ENCODE measurements around the gene BTNL3.
"Not testable (repeated sequence)": the region's sequence is repeated elsewhere in the genome, so short reads cannot be mapped to it uniquely, and the experiment has no call there.

The BTNL3 gene

GRCh38 chr5:181005791-181006190 lies 17.1 kb downstream of the BTNL3 start (continued):
- TF ChIP-seq, protein P1, sequence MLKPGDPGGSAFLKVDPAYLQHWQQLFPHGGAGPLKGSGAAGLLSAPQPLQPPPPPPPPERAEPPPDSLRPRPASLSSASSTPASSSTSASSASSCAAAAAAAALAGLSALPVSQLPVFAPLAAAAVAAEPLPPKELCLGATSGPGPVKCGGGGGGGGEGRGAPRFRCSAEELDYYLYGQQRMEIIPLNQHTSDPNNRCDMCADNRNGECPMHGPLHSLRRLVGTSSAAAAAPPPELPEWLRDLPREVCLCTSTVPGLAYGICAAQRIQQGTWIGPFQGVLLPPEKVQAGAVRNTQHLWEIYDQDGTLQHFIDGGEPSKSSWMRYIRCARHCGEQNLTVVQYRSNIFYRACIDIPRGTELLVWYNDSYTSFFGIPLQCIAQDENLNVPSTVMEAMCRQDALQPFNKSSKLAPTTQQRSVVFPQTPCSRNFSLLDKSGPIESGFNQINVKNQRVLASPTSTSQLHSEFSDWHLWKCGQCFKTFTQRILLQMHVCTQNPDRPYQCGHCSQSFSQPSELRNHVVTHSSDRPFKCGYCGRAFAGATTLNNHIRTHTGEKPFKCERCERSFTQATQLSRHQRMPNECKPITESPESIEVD (tag by site-specific recombination; IDR thresholded peaks at IDR 0.05), result no peak
- no peak for TF ChIP-seq ZNF112 (tag by site-specific recombination; IDR thresholded peaks at IDR 0.05)
- TF ChIP-seq, protein P2, sequence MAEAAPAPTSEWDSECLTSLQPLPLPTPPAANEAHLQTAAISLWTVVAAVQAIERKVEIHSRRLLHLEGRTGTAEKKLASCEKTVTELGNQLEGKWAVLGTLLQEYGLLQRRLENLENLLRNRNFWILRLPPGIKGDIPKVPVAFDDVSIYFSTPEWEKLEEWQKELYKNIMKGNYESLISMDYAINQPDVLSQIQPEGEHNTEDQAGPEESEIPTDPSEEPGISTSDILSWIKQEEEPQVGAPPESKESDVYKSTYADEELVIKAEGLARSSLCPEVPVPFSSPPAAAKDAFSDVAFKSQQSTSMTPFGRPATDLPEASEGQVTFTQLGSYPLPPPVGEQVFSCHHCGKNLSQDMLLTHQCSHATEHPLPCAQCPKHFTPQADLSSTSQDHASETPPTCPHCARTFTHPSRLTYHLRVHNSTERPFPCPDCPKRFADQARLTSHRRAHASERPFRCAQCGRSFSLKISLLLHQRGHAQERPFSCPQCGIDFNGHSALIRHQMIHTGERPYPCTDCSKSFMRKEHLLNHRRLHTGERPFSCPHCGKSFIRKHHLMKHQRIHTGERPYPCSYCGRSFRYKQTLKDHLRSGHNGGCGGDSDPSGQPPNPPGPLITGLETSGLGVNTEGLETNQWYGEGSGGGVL (tag by site-specific recombination; IDR thresholded peaks at IDR 0.05), result no peak

DNA sequence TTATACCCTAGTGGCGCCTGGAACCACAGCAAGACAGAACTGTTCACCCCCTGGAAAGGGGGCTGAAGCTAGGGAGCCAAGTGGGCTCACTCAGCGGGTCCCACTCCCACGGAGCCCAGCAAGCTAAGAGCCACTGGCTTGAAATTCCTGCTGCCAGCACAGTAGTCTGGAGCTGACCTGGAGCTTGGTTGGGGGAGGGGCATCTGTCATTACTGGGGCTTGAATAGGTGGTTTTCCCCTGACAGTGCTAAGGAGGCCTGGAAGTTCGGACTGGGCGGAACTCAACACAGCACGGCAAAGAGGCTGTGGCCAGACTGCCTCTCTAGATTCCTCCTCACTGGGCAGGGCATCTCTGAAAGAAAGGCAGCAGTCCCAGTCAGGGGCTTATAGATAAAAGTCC lies 19.5 kb downstream of the BTNL3 start:
- TF ChIP-seq, protein P1 (tag by site-specific recombination; IDR thresholded peaks at IDR 0.05), result no peak
- TF ChIP-seq ZNF768 (tag by site-specific recombination; IDR thresholded peaks at IDR 0.05), result no peak
- Histone ChIP-seq H3K4me3 (ENCODE audit: low read depth, low read length) (no peak overlapping the region), H3K4me1 (ENCODE audit: control insufficient read depth, insufficient read depth, low read length) (no peaks in the 10 kb centered on the region), H3K27ac (ENCODE audit: extremely low read depth, low read depth, low read length) (no peak overlapping the region), H3K36me3 (ENCODE audit: control insufficient read depth in 2 of 2, insufficient read depth in 1 of 2, low read length in 2 of 2) (no peaks in the 10 kb centered on the region), H3K9me3 (ENCODE audit: control insufficient read depth, insufficient read depth, low read depth, low read length) (no peaks in the 10 kb centered on the region)
- ChIA-PET CTCF (no interaction called here), POLR2A (no interaction called here)

DNA sequence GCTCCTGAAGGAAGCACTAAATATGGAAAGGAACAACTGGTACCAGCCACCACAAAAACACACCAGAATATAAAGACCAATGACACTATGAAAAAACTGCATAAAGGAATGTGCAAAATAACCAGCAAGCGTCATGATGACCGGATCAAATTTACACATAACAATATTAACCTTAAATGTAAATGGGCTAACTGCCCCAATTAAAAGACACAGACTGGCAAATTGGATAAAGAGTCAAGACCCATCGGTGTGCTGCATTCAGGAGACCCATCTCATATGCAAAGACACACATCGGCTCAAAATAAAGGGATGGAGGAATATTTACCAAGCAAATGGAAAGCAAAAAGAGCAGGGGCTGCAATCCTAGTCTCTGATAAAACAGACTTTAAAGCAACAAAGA lies 21.4 kb downstream of the BTNL3 start:
- CTCF ChIA-PET; H3K9me3 ChIP-seq (ENCODE audit: control insufficient read depth, insufficient read depth, low read depth, low read length); H3K4me1 ChIP-seq (ENCODE audit: control insufficient read depth, insufficient read depth, low read length); H3K36me3 ChIP-seq (ENCODE audit: control insufficient read depth in 2 of 2, insufficient read depth in 1 of 2, low read length in 2 of 2); H3K27ac ChIP-seq (ENCODE audit: extremely low read depth, low read depth, low read length); H3K4me3 ChIP-seq (ENCODE audit: low read depth, low read length); POLR2A ChIA-PET: not testable (repeated sequence)
- TF ChIP-seq ZNF529 (tag by site-specific recombination; IDR thresholded peaks at IDR 0.05; ENCODE audit: insufficient replicate concordance), result peak; percentile 61

- TF ChIP-seq ZNF146 (tag by site-specific recombination; IDR thresholded peaks at IDR 0.05), result peak; percentile 60; the same call in 1 of the 2 replicates
- H3K9me3 ChIP-seq (ENCODE audit: control insufficient read depth, insufficient read depth, low read depth, low read length); CTCF ChIA-PET; POLR2A ChIA-PET; H3K27ac ChIP-seq (ENCODE audit: extremely low read depth, low read depth, low read length); H3K4me3 ChIP-seq (ENCODE audit: low read depth, low read length); H3K36me3 ChIP-seq (ENCODE audit: control insufficient read depth in 2 of 2, insufficient read depth in 1 of 2, low read length in 2 of 2); H3K4me1 ChIP-seq (ENCODE audit: control insufficient read depth, insufficient read depth, low read length): not testable (repeated sequence)
Measured at GRCh38 chr5:181014654-181015053, 26.0 kb downstream of the BTNL3 start.

DNA sequence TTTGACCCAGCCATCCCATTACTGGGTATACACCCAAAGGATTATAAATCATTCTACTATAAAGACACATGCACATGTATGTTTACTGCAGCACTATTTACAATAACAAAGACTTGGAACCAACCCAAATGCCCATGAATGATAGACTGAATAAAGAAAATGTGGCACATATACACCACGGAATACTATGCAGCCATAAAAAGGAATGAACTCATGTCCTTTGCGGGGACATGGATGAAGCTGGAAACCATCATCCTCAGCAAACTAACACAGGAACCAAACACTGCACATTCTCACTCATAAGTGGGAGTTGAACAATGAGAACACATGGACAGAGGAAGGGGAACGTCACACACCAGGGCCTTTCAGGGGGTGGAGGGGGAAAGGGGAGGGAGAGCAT lies 28.8 kb downstream of the BTNL3 start:
- H3K36me3 ChIP-seq (ENCODE audit: control insufficient read depth in 2 of 2, insufficient read depth in 1 of 2, low read length in 2 of 2); H3K4me3 ChIP-seq (ENCODE audit: low read depth, low read length); H3K27ac ChIP-seq (ENCODE audit: extremely low read depth, low read depth, low read length); H3K4me1 ChIP-seq (ENCODE audit: control insufficient read depth, insufficient read depth, low read length); H3K9me3 ChIP-seq (ENCODE audit: control insufficient read depth, insufficient read depth, low read depth, low read length); POLR2A ChIA-PET: not testable (repeated sequence)
- CTCF ChIA-PET, result interaction anchor here (0.6 kb wide), 1 partner anchor 135 kb away, joined by 3 read pairs; no protein-coding TSS in a partner anchor
- peak; percentile 72 for TF ChIP-seq ZNF146 (tag by site-specific recombination; IDR thresholded peaks at IDR 0.05)

GRCh38 chr5:181020688-181021087 lies 32.0 kb downstream of the BTNL3 start:
- CTCF ChIA-PET, result no interaction called here
- Histone ChIP-seq H3K4me1 (ENCODE audit: control insufficient read depth, insufficient read depth, low read length) (no peaks in the 10 kb centered on the region), H3K27ac (ENCODE audit: extremely low read depth, low read depth, low read length) (no peak overlapping the region), H3K4me3 (ENCODE audit: low read depth, low read length) (no peak overlapping the region), H3K9me3 (ENCODE audit: control insufficient read depth, insufficient read depth, low read depth, low read length) (no peaks in the 10 kb centered on the region), H3K36me3 (ENCODE audit: control insufficient read depth in 2 of 2, insufficient read depth in 1 of 2, low read length in 2 of 2) (no peaks in the 10 kb centered on the region)
- POLR2A ChIA-PET, result no interaction called here
- TF ChIP-seq ZNF549 (tag by site-specific recombination; IDR thresholded peaks at IDR 0.05), result no peak
- TF ChIP-seq PRDM10 (tag by site-specific recombination; IDR thresholded peaks at IDR 0.05), result no peak
- no peak for TF ChIP-seq ZNF146 (tag by site-specific recombination; IDR thresholded peaks at IDR 0.05)
- TF ChIP-seq, protein P3, sequence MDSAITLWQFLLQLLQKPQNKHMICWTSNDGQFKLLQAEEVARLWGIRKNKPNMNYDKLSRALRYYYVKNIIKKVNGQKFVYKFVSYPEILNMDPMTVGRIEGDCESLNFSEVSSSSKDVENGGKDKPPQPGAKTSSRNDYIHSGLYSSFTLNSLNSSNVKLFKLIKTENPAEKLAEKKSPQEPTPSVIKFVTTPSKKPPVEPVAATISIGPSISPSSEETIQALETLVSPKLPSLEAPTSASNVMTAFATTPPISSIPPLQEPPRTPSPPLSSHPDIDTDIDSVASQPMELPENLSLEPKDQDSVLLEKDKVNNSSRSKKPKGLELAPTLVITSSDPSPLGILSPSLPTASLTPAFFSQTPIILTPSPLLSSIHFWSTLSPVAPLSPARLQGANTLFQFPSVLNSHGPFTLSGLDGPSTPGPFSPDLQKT (IDR thresholded peaks at IDR 0.05; ENCODE audit: borderline replicate concordance, low read depth, low read length), result no peak
